GM12801 (cell line): Measurements from ENCODE around the gene KCTD5.

Experiments used
- TF ChIP-seq, protein P1 (sequence below): IDR thresholded peaks from one replicate; pipeline ENCODE4 v1.5.1; 2011; ENCODE audit warnings: control low read depth; ENCODE audit not compliant: insufficient read length; ENCODE audit errors: extremely low read depth

Gene KCTD5

DNA sequence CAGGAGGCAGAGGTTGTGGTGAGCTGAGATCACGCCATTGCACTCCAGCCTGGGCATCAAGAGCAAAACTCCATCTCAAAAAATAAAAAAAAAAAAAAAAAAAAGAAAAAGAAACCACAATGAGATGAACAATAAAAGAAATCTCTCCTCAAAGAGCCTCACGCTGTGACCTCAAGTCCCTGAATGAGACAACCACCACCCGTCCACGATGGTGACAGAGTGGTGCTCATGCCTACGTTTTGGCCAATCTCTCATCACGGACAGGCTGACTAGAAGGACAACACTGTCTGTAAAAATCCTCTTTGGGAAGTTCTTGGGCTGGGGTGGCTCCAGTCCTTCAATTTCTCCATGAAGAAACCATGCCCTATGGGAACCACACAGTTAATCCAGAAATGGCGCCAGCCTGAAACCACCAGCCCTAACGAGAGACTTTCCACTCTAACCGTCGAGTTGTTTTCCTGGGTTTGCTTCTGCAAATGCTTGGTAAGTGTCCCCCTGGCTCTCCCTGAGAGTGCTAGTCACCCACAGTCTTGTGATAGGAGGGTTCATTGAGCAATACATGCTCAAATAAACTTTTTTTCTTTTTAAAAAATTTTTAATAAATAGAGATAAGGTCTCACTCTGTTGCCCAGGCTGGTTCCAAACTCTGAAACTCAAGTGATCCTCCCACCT, 52.7 kb downstream of the KCTD5 start:
- TF ChIP-seq, protein P1, sequence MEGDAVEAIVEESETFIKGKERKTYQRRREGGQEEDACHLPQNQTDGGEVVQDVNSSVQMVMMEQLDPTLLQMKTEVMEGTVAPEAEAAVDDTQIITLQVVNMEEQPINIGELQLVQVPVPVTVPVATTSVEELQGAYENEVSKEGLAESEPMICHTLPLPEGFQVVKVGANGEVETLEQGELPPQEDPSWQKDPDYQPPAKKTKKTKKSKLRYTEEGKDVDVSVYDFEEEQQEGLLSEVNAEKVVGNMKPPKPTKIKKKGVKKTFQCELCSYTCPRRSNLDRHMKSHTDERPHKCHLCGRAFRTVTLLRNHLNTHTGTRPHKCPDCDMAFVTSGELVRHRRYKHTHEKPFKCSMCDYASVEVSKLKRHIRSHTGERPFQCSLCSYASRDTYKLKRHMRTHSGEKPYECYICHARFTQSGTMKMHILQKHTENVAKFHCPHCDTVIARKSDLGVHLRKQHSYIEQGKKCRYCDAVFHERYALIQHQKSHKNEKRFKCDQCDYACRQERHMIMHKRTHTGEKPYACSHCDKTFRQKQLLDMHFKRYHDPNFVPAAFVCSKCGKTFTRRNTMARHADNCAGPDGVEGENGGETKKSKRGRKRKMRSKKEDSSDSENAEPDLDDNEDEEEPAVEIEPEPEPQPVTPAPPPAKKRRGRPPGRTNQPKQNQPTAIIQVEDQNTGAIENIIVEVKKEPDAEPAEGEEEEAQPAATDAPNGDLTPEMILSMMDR: no peak

DNA sequence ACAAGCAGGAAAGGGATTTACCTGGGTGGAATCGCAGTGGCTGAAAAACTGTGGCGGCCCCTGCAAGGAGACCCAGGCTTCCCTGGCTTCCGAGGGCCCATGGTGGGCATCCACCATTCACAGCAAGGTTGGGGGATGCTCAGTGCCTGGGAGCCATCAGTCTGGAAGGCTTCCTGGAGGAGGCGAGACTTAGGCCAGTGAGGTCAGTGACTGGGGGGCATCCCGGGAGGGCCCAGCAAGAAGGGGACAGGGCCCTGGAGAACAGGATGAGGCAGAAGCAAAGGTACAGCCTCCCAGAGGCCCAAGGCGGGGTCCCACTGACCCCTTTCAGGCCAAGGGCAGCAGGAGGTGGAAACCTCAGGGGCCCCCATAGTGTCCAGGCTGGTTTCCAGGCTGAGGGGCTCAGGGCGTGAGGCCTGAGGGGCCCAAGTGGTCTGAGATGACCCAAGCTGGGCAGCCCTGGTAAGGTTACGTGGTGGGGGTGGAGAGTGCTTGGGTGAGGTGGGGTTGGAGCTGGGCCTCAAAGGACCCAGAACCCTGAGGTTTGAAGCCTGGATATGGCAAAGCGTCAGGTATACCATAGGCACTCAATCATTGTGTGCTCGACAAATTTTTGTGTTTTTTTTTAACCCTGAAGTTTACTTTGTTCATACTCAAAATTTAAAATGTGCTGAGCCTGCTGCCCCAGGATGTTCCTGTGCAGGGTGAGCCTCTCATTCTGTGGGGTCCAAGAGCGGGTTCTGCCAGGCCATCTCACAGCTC, 54.3 kb downstream of the KCTD5 start:
- TF ChIP-seq, protein P1: no peak

DNA sequence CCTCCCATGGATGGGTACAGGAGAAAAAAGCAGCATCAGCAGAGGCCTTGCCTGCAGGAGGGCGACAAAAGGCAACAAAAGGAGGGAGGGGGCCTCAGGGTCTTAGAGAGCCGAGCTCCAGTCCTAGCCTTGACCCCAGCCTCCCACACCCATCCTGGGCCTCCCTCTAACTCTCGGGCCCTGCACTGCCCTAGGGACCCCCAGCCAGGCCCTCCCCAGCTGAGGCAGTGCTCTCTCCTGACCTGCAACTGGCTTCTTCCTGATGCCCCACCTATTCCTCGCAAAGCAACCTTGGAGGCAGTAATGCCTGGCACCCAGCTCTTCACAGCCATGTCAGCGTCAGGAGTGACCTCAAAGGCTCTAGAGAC, 54.9 kb downstream of the KCTD5 start:
- TF ChIP-seq, protein P1: no peak

DNA sequence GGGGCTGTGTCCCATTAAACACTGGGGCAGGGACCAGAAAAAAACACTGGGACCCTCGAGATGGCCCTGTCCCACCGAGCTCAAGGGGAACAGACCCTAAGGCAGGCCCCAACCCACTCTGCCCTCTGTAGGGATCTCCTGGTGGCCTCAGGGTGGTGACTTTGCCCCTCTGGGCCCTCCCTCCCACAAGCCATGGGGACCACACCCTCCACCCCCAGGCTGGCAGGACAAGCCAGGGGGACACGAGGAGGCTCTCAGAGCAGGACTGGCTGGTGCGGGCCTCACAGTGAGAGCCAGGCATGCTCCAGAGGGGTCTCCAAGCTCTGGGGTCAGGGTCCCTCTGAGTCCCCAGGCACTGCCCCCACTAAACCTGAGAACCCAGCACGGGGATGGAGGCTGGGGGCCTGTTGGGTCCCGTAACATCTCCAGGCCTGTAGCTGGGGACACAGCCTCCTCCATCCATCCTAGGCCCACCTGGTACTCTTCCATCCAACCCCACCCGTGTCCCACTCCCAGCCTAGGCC, 55.6 kb downstream of the KCTD5 start:
- TF ChIP-seq, protein P1: no peak

DNA sequence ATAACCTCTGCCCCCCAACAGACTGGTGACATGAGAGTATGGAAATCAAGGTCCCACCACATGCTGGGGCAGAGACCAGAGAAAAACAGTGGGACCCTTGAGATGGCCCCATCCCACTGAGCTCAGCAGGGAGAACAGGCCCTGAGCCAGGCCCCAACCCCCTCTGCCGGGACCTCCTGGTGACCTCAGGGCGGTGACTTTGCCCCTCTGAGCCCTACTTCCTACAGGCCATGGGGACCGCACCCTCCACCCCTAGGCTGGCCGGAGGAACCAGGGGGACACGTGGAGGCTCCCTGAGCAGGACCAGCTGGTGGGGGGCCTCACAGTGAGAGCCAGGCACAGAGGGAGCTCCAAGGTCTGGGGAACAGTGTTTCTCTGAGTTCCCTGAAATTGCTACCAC, 56.3 kb downstream of the KCTD5 start:
- TF ChIP-seq, protein P1: no peak

DNA sequence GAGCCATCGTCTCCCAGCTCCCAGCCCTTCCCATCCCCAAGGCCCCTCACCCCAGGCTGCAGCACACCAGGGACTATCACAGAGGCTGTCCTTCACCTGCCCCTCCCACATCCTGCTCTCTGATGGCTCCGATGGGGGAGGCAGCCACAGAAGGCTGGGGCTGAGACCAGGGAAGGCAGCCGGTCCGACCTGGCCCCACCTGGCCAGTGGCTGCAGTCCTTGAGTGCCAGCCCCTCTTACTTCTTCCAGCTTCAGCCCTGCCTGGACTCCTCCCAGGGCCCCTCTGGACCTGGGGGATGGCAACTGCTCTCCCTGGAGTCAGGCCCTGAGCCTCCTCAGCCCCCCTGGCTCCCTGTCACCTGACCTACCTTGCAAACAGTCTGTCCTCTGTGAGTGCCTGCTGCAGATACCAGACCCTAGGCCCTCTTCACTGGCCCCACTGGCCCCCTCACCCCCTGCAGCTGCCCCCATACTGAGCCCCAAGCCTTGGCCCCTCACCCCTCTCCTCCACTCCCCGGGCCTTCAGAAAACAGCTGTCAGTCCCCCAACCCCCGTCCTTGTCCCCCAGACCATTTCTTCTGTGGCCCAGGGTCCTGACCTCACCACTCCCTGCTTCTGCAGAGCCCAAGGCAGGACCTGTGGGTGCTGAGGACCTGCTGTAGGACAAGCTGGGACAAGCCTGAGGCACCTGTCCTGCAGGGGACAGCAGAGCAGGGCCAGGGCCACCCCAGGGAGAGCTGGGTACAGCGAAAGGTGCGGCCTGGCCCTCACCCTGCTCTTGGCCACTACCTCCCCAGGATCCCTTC, 57.5 kb downstream of the KCTD5 start:
- TF ChIP-seq, protein P1: no peak

DNA sequence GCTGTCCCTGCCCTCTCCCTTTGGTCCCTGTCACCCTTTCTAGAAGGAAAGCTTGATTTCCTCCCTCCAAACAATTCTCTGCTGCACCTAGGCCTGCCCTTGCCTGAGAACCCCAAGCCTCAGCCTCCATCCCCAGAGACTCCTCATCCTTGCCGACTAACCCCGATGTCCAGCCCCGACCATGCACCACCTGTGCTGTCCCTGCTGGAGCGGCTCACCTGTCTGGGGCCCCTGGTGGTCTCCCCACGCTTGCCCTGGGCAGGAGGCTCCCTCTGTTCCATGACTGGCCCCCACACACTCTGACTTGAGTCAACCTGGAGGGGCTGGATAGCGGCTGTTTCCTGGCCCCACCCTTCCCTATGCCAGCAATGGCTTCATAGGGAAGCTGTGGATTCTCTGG, 58.2 kb downstream of the KCTD5 start:
- TF ChIP-seq, protein P1: no peak
